HG03135 (cell line): ENCODE data around the gene RSBN1L.

Source experiments
- ATAC-seq: cut with Tn5 transposase; IDR thresholded peaks from one replicate; pipeline ENCODE4 v1.9.1; 2021; ENCODE audit warnings: mild to moderate bottlenecking, moderate library complexity; ENCODE audit not compliant: unreplicated experiment

RSBN1L gene

GRCh38 chr7:77799078-77799964, 103.1 kb downstream of the RSBN1L start:
- ATAC-seq = peak; percentile 12

- ATAC-seq = no peak
Observed at GRCh38 chr7:77800158-77800557, 103.9 kb downstream of the RSBN1L start.

DNA sequence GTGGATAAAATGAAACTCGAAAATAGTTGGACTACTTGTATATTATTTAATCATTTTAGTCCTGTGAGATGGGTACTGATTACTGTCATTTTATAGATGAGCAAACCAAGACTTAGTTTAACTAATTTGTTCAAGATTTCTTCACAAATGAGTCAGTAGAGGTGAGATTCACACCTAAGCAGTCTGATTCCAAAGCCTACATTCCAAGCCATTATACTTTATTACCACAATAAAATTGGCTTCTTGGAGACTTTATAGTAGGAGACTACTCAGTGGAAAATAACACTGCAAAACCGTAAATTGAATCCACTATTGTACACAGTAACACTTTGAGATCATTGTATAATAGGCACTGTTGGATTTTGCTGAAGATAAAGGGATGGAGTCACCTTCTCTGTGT, 104.5 kb downstream of the RSBN1L start:
- ATAC-seq = no peak

- no peak for ATAC-seq
Observed at GRCh38 chr7:77802557-77803405, 106.5 kb downstream of the RSBN1L start.

GRCh38 chr7:77806425-77806824, 110.2 kb downstream of the RSBN1L start:
- ATAC-seq = no peak

GRCh38 chr7:77808517-77808916, 112.3 kb downstream of the RSBN1L start:
- ATAC-seq = no peak

DNA sequence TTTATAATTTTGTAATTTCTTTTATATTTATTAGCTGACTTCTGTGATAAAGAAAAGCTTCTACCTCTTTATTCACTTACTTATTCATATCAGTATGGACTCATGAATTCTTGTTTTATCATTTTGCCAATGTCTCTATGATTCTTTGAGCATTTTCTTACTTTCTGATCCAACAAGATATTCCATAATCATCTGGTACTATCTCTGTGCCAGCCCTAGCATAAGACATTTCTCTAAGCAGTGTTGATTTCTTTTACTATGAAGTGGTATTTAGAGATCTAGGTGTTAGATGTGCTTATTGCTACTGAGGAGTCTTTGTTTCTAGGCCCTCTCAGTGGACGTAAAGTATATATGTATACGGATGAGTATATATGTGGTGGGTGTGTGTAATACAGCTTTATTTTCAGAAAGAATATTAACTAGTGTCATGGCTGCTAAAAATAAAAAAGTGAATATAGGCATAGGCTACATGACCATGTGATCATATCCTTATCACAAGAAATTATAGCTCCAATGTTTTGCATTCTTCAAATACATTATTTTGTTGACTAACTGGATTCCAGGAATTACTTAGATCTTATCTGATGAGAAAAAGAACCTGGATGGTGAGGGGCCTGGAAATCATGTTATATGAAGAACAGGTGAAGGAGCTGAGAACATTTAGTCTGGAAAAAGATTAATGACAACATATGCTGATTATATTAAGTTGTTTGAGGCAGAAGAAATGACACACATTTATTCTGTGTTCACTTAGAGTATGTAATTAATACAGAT, 115.4 kb downstream of the RSBN1L start:
- no peak for ATAC-seq

- ATAC-seq = no peak
Observed at GRCh38 chr7:77812290-77812685, 116.0 kb downstream of the RSBN1L start.

DNA sequence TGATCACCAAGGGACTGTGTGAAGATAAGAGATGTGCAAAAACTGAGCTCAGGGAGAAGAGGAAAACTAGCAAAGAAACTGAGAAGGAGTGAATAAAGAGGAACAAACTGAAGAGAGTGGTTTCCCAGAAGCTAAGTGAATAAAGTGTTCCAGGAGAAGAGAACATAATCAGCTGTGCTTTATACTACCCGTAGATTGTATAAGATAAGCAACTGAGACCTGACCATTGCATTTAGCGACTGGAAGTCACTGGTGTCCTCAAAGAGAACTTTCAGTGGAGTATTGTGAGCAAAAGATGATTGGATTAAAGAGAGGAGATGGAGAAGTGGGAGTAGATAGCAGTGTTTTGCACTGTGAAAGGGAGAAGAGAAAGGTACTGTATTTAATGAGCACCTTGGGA, 116.9 kb downstream of the RSBN1L start:
- ATAC-seq = no peak

GRCh38 chr7:77819021-77819420, 122.8 kb downstream of the RSBN1L start:
- no peak for ATAC-seq

DNA sequence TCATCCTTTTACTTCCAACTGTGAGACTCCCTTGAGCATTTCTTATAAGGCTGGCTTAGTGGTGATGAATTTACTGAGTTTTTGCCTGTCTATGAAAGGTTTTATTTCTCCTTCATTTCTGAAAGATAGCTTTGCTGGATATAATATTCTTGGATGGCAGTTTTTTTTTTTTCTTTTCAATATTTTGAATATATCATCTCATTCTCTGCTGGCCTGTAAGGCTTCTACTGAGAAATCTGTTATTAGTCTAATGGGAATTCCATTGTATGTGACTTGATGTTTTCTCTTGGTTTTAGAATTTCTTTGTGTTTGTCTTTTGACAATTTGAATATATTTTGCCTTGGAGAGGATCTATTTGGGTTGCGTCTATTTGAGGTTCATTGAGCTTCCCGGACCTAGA, 124.7 kb downstream of the RSBN1L start:
- ATAC-seq = no peak

DNA sequence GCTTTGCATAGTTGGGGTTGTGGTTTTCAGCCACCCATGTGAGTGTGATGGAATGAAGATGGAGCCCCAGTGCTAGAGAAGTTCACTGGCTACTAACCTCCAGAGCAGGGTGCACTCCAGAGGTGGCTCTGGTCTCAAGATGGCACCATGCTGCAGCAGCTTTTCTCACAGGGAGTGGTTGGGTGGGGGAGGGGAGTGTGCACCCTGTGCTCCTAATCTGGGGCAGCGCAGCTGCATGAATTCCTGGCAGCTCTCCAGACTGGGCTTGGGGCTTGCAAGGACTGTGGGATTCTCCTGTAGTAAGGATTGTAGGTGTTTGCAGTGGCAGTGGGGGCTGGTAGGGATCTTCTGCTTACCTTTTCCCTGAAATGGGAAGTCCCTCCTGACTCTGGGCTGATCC, 126.0 kb downstream of the RSBN1L start:
- no peak for ATAC-seq

- peak; percentile 39 for ATAC-seq
Observed at GRCh38 chr7:77823787-77824186, 127.5 kb downstream of the RSBN1L start.

- ATAC-seq = no peak
Observed at GRCh38 chr7:77824636-77825035, 128.4 kb downstream of the RSBN1L start.

DNA sequence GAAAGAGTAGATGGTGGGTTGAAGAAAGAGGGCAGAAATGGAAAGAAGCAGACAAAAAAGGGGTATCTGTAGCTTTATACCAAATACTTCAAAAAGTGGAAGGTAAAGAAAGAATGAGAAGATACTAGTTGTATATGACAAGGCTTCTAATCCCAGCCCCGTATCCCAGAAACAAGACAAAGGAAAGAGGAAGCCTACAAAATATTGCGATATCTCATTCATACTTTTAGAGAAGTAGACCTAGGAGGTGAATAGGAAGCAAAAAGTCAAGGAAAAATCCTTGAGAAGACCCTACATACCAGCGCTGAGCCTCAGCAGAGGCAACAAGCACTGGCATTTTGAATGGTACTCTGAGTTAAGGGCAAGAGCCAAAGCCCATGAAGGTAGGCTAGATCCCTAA, 128.9 kb downstream of the RSBN1L start:
- ATAC-seq = no peak

GRCh38 chr7:77826300-77826699, 130.0 kb downstream of the RSBN1L start:
- ATAC-seq = no peak

DNA sequence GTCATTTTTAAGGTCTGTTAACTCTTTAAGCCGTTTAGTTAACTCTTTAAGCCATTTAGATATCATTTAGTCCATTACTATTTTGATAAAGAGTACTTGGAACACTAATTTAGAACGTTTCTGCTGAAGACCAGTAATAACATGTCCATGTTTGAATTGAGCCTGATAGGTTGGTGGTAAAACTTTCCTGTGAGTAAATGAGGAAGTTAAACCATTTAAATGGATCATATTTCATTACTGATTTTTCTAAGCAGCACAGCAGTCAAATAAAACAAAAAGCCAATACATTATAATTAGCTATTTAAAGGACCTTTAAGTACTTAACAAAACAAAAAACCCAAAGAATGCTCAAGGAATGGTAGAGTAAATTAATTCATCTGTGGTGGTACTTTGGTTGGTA, 131.7 kb downstream of the RSBN1L start:
- no peak for ATAC-seq

- ATAC-seq = no peak
Observed at GRCh38 chr7:77830649-77831355, 134.5 kb downstream of the RSBN1L start.

DNA sequence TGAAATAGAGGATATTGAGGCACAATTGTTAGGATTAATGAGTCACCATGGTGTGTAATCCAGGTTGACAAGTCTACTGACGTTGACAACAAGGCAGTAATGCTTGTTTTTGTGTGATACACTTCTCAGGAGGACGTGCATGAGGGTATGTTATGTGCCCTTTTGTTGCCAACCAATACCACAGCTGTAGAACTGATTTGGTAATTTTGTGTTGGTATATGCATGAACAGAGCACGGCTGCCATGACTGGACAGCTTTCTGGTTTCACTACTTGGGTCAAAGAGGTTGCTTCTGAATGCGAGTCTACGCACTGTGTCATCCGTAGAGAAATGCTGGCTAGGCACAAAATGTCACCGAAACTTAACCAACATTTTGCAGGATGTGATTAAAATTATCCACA, 135.2 kb downstream of the RSBN1L start:
- ATAC-seq = no peak

- no peak for ATAC-seq
Observed at GRCh38 chr7:77831953-77832352, 135.7 kb downstream of the RSBN1L start.
